HG02870 (cell line): ENCODE data around the gene CCNB2.
"Not testable (repeated sequence)": the region's sequence is repeated elsewhere in the genome, so short reads cannot be mapped to it uniquely, and the experiment has no call there.

Experiments
- ATAC-seq: cut with Tn5 transposase; IDR thresholded peaks from one replicate; pipeline ENCODE4 v1.9.1; 2021; ENCODE audit warnings: mild to moderate bottlenecking, moderate library complexity; ENCODE audit not compliant: unreplicated experiment

The CCNB2 gene

DNA sequence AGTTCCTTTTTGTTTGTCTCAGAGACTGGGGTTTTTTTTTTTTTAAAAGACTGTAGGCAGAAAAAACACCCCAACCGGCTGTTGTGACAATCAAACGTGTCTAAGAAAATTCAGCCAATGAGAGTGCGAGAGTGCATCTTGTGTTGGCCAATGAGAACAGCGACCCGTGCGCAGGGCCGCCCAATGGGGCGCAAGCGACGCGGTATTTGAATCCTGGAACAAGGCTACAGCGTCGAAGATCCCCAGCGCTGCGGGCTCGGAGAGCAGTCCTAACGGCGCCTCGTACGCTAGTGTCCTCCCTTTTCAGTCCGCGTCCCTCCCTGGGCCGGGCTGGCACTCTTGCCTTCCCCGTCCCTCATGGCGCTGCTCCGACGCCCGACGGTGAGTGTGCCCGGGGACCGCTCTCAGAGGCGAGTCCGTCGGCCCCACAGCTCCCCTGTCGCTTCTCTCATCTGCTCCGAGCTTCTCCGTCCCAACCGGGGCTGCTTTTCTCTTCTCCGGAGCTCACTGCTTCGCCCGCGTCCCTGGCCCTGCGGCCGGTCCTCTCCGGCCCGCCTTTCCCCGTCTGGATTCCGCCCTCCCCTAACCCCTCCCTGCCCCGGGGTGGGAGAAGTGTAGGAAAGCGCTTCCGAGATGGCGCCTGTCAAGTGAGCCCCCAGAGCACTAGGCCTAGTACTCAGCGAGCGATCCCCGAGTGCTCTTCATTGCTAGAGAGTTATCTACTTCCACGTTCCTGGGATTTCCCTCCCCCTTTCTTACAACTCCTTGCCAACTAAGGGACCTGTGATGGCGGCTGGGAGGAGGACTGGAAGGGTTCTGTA is at the start of gene CCNB2:
TSS of gene CCNB2 (plus strand) at position 235 of the 821 bp plus-strand sequence. CDS start at position 358, 123 bp downstream.
- ATAC-seq, result peak; percentile 98

DNA sequence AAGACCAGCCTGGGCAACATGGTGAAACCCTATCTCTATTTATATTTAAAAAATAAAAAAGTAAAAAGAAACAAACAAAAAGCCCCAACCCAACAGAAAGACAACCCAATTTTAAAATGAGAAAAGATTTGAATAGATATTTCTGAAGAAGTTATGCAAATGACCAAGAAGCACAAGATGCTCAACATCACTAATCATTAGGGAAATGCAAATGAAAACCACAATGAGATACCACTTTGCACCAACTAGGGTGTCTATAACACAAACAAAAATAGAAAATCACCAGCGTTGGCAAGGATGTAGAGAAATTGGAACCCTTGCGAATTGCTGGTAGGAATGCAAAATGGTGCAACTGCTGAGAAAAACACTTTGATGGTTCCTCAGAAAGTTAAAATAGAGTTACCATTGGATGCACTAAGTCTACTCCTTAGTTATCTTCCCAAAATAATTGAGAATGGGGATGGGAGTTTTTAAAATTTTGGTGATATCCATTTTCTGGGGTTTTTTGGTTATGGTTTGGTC is 45.8 kb upstream of the CCNB2 start:
- ATAC-seq, result no peak

DNA sequence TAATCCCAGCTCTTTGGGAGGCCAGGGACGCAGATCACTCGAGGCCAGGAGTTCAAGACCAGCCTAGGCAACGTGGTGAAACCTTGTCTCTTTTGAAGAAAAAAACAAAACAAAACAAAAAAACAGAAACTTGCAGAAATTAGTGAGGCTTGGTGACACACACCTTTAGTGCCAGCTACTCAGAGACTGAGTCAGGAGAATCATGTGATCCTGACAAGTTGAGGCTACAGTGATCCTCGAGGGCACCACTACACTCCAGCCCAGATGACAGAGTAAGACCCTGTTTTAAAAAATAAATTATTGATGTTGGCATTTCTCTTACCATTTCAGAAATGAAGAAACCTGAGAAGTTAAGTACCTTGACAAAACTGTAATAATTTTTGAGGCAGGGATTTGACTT is 44.6 kb upstream of the CCNB2 start:
- ATAC-seq, result no peak

DNA sequence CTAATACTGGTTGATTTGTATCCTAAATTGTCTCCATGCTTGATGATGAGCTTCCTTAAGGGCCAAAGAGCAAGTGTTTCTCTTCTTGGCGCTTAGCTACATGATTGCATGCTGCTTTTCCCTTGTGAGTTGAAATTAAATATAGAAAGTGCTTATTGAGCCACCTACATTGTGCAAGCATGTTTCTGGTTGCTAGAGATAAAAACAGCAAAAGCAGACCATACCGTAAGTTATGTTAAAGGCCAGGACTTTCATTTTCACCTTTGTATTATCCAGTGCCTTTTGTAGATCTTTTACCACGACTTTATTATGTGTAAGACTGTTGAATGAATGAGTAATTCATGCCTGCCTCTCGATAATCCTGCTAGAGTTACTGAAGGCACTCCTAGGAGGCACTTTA is 41.9 kb upstream of the CCNB2 start:
- ATAC-seq, result no peak

DNA sequence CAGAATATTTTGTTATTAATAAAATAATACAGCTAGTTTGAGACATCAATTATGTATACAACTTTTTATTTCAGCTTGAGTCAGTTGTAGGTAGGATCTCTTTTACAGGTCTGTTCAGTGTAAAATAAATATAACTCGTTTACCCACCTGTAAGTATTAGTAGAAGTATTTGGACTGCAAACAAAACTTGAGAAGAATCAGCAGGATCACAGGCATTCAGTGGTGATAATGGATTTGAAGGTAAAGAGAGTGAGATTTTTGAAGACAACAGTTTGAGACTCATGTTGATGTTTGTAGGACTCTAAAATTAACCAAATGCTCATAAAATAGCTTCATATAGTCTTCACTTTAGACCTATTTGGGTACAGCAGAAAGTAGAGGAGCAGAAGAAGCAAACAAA is 35.5 kb upstream of the CCNB2 start:
- no peak for ATAC-seq

DNA sequence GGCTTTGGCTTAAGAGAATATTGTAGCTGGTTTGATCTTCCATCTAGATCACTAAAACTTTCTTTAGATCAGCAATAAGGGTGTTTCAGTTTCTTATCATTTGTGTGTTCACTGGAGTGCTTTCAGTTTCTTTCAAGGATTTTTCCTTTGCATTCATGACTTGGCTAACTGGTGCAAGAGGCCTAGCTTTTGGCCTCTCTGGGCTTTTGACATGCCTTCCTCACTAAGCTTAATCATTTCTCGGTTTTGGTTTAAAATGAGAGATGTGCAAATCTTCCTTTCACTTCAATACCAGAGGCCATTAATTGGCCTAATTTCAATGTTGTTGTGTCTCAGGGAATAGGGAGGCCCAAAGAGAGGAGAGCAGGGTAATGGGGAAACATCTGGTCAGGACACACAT is 30.3 kb upstream of the CCNB2 start:
- no peak for ATAC-seq

DNA sequence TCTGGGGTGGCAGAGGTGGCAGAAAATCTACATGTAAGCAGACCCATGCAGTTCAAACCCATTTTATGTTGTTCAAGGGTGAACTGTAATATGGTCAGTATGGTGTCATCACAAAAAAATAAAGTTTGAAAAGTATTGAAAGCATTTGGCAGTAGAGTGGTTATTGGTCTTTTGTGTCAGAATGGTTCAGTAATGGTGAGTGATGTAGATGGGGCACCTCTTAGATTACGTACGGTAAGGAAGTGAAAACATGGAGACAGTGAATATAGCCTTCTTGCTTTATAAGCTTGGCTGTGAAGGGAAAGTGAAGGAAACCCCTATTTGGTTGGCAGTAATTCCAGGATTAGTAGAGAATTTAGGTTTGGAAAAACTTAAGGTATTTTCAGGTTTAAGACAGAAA is 17.2 kb upstream of the CCNB2 start:
- ATAC-seq, result no peak

DNA sequence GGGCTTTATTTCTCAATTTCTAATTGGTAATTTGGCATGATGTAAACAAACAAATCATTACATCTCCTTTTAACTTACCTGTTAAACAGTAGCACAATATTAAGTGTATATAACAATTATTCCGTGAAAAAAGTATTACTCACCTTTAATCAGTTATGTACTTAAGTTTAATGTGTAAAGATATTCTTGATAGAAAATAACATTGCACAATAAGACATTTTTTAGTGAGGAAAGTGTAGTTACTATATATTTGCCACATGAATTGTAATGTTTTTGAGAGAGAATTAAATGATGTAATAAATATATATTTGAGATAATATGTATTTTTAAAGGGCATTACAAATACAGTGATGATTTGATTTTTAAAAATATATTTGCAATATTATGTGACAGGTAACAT is 10.9 kb upstream of the CCNB2 start:
- ATAC-seq, result no peak

DNA sequence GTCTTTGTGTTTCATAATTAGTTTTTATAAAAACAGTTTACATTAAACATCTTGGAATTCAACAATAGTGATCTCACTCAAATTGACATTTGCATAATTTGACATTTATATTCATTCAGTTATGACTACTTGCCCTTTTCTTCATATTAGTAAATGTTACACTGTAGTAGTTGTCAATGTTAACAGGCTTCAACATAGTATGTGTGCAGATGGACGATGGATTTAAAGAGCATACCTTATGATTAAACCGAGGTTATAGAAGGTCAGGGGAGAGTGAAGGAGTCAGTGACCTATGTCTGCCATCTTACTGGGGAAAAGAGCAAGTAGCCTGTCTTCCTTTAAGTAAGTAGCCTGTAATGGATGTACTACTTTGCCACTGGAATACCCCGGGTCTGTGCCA is 8.5 kb upstream of the CCNB2 start:
- no peak for ATAC-seq

DNA sequence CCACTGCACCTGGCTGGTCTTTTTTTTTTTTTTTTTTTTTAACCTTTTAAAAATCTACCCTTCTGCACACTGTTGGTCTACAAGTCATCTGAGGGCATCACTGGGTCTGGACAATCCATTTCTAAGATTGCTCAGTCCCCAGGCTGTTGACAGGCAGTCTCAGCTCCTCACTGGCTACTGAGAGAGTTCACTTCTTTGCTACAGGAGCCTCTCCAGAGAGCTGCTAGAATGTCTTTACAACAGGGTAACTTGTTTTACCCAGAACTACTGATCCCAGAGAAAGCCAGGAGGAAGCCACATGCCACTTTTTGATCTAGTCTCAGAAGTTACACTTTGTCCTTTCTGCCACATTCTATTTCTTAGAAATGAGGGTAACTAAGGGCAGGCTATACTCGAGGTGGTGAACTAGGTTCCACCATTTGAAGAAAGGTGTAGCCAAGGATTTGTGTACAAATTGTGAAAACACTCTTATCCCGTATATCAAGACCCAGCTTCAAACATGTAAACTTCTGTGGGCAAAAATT is 5.7 kb upstream of the CCNB2 start:
- ATAC-seq, result no peak

DNA sequence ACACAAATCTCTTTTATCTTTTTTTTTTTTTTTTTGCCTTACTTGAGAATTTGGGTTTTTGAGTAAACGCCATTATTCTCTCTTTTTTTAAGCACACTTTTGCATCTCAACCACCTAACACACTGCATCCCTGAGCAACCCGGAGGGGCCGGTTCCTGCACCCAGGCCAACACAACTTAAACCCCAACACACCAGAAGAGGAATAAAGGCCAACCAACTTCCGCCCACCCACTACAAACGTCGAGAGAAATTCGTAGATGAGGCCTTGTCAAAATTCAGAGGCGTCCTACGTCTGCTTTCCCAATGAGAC is 389 bp upstream of the CCNB2 start:
- ATAC-seq, result no peak

DNA sequence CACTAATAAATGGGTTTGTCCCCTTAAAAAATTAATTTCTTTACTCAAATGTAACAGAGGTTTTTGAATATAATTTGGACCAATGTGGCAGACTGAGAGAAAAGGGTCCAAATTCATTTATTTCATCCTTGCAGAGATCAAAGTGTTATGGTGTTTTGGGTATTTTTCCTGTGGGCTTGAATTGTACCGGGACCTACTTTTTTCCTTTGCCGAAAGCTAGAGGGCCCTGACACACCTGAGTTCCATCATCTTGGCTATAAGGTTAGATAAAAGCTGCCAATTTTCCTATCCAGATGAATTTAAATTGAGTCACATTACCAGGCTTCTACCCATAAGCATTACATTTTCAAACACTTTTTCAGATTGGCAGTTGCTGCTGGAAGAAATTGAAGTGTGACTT is 908 bp downstream of the CCNB2 start:
- no peak for ATAC-seq

DNA sequence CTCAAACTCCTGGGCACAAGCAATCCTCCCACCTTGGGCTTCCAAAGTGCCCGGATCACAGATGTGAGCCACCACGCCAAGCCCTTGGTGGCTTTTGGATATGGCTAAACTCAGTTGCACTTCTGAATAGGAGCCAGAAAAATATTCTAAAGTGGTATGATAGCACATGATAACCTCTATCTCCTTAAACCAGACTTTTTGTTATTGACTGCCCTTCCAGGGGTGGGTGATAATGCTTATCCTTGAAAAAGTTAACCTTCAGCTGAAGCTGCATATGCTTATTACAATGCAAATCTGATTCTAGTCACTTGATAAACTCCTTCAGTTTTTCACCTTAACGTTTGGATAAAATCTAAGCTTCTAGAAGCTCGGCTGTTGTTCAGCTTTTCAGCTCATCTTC is 6.3 kb downstream of the CCNB2 start:
- ATAC-seq, result no peak

DNA sequence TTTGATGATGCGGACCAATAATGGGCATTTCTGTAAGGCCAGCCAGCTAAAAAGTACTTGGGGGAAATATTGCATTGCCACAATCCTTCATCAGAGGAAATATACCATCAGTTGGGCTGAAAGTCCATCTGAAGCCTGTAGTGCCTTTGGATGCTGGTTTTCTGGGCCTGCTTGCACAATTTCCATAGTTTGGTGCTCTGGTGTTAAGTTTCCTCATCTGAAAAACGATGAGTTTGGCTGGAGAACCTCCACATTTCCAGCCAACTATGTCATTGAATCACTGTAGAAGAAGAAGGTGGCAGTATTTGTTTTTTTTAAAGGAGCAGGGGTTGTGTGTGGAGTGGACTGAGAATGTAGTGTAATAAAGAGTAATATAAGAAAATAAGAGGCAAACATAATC is 10.1 kb downstream of the CCNB2 start:
- no peak for ATAC-seq

DNA sequence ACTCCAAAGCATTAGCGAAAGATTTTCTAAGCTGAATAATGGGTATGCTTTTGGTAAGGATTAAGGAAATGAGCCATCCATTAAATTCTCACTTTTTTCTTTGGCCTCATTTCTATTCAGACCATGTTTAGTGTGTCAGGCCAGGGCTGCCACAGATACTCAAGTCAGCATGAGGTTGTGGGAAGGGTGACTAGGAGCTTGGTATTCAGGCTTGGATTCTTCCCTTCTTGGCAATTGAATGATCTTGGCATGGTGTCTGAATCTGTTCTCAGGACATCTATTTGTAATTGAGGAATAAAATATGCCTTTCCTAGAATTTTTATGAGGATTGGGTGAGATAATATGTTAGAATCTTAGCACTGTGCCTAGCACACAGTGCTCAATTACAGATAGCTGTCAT is 11.2 kb downstream of the CCNB2 start:
- no peak for ATAC-seq

DNA sequence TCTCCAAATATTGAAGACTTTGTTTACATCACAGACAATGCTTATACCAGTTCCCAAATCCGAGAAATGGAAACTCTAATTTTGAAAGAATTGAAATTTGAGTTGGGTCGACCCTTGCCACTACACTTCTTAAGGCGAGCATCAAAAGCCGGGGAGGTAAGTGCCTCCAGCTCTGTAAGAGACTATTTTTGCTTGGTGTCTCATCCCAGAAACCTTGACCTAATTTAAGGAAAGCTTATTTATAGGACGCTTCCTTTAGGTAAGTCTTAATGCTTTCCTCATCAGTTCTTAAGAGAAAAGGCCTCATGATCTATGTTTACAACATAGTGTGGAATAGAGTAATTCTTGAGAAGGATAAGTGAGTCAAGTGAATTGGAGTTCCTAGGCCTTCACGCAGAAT is 11.8 kb downstream of the CCNB2 start:
- no peak for ATAC-seq

DNA sequence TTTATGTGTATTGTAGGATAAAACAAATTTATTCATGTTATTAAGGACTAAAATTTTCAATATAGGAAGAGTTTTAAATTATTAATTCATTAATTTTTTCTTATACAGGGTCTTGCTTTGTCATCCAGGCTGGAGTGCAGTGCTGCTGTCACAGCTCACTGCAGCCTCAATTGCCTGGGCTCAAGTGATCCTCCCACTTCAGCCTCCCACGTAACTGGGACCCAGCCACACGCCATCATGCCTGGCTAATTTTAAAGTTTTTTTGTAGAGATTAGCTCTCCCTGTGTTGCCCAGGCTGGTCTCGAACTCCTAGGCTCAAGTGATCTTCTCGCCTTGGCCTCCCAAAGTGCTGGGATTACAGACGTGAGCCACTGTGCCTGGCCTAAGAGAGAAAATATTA is 14.7 kb downstream of the CCNB2 start:
- no peak for ATAC-seq

DNA sequence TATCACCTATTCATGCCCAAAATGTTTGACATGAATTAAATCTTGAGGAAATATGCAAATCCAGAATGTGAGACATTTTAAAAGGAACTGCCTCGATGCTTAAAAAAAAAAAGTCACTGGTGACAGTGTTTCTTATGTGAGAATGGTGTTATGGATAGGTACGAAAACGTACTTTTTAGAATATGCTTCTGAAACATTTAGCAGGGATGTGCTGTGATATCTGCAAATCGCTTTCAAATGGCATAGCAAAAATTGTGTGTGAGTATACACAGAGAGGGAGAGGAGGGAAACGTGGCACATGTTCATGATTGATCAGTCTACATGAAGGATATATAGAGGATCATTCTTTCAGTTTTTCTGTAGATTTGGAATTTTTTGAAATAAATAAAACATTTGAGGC is 16.0 kb downstream of the CCNB2 start:
- no peak for ATAC-seq

DNA sequence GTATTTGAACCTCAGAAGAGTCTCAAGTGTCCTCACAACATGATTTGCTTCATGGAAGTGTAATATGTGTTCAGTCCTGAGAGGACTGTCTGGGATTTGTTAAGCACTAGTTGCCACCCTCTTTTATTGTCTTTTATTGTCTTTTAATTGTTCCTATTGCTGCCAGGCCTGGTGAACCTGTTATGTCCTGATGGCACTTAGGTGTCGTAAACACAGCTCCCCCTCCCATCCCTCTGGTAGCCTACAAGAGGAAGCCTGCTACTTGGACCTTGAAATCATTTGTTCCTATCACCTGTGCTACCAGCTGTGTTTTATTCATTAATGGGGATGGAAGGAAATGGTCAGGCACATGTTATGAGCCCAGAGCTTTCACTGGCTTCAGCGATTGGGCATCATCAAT is 19.3 kb downstream of the CCNB2 start:
- no peak for ATAC-seq

DNA sequence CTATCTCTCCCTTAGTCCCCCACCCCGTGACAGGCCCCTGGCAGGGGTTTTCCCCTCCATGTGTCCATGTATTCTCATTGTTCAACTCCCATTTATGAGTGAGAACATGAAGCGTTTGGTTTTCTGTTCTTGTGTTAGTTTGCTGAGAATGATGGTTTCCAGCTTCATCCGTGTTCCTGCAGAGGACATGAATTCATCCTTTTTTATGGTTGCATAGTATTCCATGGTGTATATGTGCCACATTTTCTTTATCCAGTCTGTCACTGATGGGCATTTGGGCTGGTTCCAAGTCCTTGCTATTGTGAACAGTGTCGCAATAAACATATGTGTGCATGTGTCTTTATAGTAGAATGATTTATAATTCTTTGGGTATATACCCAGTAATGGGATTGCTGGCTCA is 20.7 kb downstream of the CCNB2 start:
- ATAC-seq, result not testable (repeated sequence)

DNA sequence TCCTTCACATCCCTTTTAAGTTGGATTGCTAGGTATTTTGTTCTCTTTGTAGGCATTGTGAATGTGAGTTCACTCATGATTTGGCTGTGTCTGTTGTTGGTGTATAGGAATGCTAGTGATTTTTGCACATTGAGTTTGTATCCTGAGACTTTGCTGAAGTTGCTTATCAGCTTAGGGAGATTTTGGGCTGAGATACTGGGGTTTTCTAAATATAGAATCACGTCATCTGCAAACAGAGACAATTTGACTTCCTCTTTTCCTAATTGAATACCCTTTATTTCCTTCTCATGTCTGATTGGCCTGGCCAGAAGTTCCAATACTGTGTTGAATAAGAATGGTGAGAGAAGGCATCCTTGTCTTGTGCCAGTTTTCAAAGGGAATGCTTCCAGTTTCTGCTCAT is 22.3 kb downstream of the CCNB2 start:
- not testable (repeated sequence) for ATAC-seq

DNA sequence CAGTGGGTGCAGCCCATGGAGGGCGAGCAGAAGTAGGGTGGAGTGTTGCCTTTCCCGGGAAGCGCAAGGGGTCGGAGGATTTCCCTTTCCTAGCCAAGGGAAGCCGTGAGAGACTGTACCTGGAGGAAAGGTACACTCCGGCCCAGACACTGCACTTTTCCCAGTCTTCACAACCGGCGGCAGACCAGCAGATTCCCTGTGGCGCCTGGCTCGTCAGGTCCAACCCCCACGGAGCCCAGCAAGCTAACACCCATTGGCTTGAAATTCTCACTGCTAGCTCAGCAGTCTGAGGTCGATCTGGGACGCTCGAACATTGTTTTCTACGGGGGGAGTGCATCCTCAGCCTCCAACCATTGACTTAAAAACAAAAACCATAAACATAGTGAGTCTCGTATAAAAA is 26.5 kb downstream of the CCNB2 start:
- no peak for ATAC-seq
